Measurements from ENCODE around the gene ALDH1L1. TPM values are rescaled to one million over a fixed set of nuclear protein-coding genes. Genes with fewer than 3 reads are reported as not detected.
A peak's percentile ranks its signal among the peaks of the same experiment; 100 is the strongest.

Gene ALDH1L1
- total RNA-seq, 1 donor from 2014 or later, result 9.0 TPM

DNA sequence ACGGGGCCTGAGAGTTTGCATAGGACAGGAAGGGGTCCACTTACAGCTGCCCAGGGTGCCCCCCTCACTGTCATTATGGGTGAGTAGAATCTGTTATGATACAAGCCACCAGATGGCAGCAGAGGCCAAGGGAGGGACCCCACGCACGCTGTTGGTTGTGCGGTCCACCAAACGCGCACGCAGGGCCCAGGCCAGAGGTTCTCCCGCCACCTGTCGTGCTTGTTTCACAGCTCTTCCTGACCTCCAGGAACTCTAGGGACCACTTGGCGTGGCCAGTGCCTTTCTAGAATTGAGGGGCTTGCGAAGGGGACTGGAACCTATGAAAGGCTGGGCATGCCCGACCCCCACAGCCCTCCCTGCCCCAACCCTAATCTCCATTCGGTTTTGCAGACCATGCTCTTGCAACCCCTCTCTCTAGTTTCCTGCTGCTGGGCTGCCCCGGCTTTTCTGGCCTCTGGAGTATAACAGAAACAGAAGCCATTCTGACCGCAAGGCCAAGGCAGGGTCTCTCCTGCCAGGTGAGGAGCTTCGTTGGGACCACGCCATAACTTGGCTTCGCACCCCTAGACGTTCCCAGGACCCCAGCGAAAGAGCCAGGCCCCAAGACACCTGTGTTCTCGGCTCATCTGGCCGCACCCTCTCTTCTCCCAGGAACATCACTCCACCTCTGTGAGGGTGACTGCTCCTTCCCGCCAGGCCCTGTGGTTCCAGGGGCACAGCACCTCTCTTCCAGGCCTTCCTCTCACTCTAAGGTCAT is 46.0 kb downstream of the ALDH1L1 start:
- peak; percentile 54 for DNase-seq (ENCODE audit: low spot score)

DNA sequence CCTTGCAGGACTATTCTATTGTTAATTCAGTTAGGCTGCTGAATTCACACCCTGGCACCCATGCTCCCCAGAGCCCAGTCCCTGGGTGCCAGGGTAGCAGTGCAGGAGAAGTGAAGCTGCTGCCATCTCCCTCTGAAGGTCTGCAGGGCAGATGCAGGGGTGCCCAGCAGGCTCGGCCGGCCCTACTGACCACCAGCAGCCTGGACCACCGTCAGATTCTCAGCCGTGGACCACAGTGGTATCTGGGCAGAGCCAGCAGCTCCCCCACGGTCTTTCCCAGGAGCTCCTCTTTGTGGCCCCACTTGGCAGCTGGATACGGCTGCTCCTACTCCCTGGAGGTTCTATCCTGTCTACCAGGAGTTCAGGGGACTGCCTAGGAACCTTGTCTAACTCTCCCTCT is 46.8 kb downstream of the ALDH1L1 start:
- DNase-seq (ENCODE audit: low spot score), result no peak

DNA sequence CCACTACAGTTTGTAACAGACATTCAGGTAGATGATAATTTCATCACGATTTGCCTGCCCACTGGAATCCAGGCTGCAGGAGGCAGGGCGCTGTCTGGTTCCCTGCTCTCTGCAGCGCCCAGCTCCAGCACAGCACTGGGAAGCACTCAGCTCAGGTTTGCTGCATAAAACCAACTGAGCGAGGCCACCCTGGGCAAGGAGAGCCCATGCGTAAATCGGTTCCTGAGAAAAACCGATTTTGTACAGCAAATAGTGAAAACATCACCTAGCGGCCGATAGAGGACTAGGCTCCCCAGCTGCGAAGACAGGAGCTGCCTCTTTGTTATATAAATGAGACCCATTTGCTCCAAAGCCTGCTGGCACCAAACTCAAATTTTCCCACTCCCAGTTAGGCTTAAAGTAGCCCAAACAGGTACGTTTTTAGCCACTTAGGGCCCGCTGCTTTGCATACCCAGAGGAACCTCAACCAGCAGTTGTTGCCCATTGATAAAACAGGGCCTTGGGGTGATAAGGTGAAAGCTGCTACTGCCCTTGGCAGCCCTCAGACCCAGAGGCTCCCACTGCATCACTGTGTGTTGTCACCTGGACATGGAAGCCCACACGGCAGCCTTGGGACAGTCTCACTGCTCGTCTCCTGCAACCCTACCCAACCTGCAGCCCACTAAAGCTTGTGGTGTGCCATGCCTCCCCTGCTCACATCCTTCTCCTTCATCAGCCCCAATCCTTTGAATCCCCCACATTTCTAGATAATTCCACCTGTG is 47.5 kb downstream of the ALDH1L1 start:
- no peak for DNase-seq (ENCODE audit: low spot score)

DNA sequence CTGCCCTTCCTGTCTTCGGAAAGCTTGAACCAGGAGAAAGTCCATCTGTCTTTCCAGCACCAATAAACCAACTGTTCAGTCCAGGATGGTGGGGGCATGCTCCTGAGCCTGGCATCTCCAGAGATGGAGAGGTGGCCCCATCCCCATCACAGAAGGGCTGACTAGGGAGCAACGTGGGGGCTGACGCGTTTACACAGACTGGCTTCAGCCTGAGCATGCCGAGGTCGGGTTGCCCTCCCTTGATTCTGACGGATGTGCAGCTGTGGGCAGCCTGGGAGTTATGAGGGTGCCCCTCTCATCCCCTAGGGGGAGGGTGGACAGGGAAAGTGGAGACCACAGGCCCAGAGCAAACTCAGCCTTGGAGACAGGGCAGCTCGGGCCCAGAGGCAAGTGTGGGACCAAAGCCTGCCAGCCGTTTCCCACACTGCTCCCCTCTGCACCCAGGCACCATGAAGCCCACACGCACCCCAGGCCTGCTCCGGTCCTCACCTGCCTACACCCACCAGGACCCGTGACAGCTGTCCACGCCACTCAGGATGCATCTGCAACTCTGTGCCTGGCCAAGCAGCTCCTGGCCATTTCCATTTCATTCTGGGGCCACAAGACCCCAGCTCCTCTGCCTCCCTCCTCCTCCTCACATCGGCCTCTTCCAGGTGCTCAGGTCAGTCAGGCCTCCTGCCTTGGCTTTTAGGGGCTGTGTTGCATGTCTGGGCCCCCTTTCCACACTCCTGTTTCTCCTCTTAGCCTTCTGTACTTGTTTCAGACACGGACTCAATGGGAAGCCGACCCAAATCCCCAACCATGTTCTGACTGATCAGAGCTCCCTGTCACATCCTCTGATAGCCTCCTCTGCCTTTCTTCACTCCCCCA is 48.3 kb downstream of the ALDH1L1 start:
- no peak for DNase-seq (ENCODE audit: low spot score)

DNA sequence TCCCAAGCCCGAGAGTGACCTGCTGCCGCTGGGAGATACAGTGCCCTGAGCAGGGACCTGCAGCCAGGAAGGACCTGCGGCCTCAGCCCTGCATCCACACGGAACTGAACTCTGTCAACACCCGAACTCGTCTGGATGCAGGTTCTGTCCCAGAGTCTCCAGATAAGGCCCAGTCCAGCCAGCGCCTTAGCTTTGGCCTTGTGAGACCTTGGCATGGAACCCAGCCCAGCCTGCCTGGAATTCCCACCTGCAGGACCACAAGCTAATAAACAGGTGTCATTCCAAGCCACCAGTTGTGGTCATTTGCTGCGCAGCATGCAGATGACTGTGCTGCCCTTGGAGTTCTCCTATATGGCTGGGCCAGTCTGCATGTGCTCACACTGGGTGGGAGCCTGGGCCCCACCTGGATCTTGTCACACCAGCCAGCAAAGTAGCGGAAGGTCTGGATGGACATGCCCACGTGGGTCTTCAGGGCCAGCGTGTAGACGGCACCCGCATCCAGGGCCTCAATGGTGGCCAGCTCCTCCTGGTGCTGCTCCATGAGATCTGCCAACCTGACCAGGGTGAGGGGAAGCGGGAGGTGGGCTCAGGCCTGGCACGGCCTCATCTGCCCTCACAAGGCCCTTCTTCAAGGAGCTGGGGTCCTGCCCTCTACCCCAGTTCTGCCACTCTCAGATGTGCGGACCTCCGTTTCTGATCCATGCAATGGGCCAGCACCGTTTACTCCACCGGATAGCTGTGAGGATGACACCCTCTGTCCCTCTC is 49.2 kb downstream of the ALDH1L1 start:
- no peak for DNase-seq (ENCODE audit: low spot score)

DNA sequence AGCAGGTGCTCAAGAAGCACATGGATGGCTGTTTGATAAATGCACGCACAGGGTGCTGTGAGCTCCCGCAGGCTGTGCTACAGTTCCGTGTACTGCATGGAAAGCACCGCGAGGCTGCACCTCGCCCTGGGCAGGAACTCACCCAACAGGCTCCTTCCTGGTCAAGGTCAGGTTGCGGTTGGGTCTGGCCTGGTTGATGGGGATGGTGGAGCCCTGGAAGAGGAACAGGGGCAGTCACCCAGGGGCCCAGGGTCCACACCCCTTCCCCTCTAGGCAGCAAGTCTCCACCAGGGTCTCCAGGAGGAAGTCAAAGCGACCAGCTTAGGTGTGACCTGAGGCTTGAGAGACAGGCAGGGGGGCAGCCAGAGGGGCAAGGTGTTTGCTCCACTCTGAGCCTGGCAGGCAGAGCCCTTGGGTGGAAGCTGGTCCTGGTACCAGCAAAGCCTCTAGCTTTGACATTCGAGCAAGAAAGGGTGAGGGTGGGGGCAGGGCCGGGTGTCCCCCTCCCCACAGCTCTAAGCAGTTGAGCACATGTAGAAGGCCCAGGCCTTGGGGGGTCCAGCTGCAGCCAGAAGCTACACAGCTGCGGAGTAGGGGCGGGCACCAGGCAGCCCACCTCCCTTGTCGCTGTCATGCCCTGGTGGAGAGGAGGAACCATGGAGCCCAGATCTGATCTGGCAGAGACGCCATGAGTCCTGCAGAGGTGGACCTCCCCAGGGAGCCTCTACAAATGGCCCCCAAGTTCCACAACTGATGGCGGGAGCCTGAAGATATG is 50.1 kb downstream of the ALDH1L1 start:
- DNase-seq (ENCODE audit: low spot score), result no peak

DNA sequence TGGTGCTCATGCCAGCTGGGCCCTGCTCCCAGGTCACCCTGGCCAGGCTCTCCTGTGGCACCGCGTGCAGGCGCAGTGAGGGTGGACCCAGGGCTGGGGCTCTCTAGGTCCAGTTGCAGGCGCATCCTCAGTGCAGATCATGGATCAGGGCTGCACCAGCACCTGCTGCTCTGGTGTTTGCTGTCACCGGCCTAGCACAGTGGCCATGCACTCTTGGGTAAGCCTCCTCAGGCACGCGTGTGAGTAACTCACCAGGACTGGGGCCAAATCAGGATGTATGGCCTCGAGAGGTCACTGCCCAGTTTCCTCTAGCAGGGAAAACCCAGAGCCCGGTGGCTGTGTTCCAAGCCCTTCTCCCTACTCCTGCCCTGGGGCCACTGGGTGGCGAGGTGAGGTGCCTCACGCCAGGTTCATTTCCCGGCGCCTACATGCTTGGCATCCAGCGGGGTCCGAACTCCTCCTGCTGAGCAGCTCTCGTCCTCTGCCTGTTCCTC is 50.9 kb downstream of the ALDH1L1 start:
- peak; percentile 63 for DNase-seq (ENCODE audit: low spot score)

DNA sequence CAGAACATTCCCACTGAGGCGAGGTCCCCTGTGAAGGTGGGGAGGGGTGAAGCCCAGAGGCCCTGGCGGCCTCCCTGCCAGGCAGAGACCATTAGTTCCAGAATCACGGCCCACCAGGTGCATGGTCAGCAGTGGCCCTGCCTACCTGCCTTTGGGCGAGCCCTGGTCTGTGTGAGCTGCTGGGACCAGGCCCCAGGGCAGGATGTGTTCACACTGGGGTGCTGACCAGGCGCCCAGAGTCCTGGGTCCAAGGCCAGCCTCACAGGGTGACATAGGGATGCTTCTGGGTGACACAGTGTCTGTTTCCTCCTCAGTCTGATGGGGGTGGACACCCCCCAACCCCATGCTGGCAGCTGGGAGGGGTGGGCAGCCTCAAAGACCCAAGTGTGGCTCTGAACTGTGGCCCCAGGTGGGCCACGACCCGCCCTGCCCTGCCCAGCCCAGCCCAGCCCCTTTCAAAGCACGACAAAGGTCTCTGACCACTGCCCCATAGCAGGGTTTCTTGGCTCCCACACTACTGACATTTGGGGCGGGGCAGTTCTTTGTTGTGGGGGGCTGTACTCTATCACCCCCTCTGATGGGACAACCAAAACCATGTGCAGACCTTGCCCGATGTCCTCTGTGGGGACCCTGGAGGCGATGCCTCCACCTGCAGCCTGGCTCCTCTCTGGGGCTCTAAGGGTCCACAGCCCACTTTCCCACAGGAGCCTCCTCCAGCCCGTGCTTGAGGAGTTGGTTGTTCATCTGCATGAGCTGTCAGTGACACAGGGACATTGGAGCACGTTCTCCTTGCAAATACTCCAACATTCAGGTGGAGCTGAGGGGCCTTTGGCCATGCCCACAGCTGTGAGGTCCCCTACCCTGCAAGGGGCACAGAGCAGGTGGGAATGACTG is 51.6 kb downstream of the ALDH1L1 start:
- no peak for DNase-seq (ENCODE audit: low spot score)

DNA sequence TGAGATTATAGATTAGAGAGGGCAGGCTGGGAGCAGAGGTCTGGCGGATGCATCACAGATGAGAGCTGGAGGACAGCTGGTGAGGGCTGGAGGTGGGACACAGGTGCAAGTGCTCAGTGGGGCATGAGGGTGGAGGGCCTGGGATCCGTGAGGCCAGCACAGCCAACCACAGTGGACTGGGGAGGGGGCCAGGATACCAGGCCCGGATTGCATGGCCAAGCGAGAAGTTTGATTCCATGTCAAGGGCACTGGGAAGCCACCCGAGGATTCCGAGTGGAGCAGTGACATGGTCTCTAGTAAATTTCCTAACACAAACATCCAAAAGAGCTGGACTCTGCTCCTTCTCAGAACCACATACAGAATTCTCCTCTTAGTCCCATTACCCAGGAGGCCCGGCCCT is 52.5 kb downstream of the ALDH1L1 start:
- DNase-seq (ENCODE audit: low spot score), result no peak

DNA sequence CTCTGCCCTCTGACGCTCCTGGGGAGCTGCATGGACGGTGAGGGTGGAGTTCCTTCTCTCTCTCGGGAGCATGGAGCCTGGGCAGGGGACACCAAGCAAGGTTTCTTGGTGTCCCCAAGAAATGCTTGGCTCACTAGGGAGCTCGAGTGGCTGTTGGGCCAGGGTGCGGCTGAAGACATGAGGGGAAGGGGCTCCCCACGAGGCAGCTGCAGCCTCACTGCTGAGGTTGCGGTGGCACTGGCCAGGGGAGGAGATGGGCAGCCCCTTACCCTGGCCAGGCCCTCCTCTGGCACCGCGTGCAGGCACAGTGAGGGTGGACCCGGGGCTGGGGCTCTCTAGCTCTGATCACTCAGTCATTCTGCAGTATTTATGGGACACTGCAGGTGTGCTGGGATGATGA is 52.9 kb downstream of the ALDH1L1 start:
- DNase-seq (ENCODE audit: low spot score), result no peak

DNA sequence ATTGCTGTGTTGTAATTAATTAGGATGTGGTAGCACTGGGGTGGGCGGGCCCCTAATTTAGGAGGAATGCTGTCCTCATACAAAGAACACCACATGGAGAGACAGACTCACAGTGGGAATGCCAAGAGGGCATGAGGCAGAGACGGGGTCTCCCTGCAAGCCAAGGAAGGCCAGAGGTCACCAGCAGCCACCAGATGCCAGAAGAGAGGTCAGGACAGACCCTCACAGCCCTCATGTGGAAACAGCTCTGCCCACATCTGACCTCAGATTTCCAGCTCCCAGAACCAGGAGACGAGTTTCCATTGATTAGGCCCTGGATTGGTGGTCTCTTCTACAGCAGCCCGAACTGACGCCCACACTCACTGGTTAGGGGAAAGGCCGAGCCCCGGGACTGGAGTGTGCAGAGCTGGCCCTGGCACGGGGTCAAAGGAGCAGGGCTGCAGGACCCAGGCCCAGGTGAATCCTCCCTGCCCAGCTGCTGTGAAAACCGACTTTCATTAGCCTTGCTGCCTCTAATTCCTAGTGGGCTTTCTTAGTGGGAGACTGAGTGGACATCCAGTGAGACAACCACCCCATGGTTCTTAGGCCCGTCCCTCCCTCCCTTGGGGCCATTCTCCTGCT is 53.5 kb downstream of the ALDH1L1 start:
- no peak for DNase-seq (ENCODE audit: low spot score)

DNA sequence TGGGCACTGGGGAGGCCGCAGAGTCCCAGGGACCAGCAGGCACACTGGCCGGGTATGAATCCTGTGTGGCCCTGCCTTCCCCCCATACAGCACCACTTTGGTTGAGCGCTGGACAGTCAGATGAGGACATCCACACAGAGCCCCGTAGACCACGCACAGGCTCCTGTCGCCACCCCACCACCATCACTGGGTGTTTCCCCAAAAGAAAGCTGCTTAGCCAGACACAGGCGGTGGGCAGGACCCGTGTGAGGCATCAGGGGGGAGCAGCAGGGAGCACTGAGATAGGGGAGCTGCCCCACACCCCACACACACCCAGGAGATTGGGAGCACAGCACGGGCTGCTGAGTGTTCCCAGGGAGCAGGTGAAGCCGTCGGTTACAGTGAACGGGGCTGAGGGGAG is 54.1 kb downstream of the ALDH1L1 start:
- no peak for DNase-seq (ENCODE audit: low spot score)

DNA sequence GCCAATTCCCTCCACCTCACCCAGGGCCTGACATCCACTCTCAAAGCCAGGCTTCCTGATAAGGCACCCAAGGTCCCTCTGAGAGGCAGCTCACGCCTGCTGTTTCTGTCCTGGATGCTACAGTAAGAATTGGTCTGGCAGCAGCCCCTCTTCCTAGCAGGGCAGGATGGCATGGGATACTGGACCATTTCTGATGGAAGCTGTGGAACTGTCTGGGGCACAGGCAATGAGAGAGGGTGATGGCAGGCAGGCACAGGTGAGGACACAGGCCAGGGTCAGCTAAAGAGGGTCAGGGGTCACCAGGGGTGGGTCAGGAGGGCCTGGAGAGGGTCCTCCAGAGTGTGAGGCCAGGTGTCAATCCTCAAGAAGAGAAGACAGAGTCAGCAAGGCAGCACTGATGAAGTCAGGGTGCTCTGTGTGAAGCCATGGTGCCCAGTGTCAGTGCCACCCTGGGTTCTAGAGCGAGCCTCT is 54.6 kb downstream of the ALDH1L1 start:
- DNase-seq (ENCODE audit: low spot score), result no peak

DNA sequence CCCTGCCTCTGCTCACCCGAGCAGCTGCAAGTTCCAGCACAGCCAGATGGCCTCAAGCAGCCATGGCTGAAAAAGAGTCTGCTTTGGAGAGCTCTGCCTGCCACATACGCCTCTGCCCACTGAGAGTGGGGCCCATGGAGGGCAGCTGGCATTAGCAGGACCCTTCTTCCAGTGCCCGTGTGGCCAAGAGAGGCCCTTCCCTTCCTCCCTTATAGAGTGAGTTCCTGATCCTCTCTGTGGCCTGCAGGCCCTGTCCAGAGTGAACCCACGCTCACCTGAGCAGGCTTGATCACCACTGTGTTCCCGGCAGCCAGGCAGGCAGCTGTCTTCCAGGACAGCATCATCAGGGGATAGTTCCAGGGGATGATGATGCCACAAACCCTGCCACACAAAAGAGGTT is 55.0 kb downstream of the ALDH1L1 start:
- no peak for DNase-seq (ENCODE audit: low spot score)

DNA sequence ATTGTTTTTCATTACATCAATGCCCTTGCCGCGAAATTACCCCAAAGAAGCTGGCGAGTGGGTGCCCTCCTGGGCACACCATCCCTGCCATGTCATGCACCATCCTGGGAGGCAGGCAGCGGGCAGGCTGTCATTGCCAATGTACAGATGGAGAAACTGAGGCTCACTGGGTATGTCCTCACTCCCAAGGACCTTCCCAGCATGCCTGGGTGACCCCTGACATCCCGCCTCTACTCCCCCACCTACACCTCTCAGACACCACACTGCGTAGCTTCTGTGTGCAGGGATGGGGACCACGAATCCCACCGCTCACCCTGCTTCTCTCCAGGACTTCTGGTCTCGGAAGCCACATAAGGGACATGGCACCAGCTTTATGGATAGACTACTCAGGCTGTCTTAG is 55.5 kb downstream of the ALDH1L1 start:
- no peak for DNase-seq (ENCODE audit: low spot score)

DNA sequence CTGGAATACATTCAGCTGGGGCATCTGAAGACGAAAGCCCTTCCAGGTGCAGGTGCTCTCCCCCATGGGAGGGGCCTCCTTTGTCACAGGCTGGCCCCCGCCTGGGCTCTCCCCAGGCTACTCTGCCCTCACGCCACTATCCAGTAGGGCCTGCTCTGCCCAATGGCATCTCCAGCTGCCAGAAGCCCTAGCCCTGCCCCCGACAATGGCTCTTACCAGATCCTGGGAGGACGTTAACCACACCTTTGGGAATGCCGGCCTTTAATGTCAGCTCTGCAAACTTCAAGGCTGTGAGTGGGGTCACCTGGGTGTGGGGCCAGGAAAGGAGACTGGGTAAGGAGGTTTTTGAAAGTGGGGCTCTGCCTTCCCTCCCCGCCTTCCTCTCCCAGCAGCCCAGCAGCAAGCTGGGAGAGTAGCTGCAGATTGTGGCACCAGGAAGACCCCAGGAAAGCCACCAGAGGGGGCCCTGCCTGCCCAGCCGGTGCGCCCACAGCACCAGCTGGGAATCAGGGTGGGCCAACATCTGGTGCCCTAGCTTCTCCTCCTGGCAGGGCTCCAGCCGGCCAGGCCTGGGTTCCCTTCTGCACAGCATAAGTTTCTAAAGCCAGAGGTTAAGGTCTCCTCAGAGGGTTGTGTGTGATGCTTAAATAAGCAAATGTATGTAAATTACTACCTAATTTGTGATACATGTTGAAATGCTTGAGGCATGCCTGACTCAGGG is 56.1 kb downstream of the ALDH1L1 start:
- DNase-seq (ENCODE audit: low spot score), result no peak

DNA sequence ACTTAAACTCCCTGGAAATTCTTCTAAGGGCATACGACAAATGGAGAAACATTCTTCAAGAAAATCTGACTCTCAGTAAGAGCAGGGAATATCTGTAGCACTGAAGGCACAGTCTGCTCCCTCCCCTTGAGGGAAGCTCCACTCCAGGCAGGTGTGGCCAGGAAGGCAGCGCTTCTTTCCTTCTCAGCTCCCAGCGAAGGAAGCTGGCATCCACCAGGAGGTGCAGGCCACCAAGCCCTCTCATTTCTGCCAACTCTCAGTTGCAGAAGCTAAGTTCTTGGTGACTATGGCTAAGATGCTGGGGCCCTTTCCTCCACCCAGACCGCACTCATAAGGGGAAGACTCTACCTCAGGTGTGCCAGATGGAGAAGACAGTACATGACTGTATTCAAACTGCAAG is 58.8 kb downstream of the ALDH1L1 start:
- DNase-seq (ENCODE audit: low spot score), result no peak

DNA sequence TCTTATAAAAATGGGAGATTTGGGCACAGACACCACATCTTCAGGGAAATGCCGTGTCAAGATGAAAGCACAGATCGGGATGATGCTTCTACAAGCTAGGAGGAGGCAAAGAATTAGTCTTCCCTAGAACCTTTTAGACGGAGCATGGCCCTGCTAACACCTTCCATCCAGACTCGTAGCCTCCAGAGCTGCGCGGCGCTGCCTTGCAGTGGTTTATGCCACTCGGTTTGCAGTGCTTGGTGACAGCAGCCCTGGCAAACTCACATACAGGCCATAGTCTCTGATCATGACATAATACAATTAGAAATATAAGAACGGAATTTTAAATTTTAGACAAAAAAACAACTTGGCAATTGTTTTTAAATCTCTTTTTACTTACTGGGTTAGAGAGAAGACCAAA is 59.3 kb downstream of the ALDH1L1 start:
- no peak for DNase-seq (ENCODE audit: low spot score)
